Natural killer cell treated with Interleukin-12 subunit alpha and Interleukin-12 subunit beta and Interleukin-15 and Interleukin-18, amount 100 ng/mL, for 72 hours (primary cell): ENCODE data around the gene CCDC102A. TPM values are rescaled to one million over a fixed set of nuclear protein-coding genes. Genes with fewer than 3 reads are reported as not detected.

Experiments used
- ATAC-seq, 2 donors: fragments of 150-1000 bp; cut with Tn5 transposase in 1 of 2; sonication (Bioruptor Pico), chemical (Tn5 transposase) in 1 of 2; 2 replicates each; pipeline ENCODE4 v1.10.0; 2021
- DNase-seq: peaks from one replicate; pipeline ENCODE4 v3.0.0; 2022; ENCODE audit warnings: low spot score
- H3K27ac Mint-ChIP-seq, 2 donors: 1 replicate in 1 of 2; 2 replicates in 1 of 2; pipeline ENCODE4 v1.8.0; 2022; ENCODE audit warnings: mixed read lengths in 2 of 2, mild to moderate bottlenecking in 1 of 2, moderate library complexity in 1 of 2
- H3K27me3 Mint-ChIP-seq, 2 donors: 1 replicate in 1 of 2; 2 replicates in 1 of 2; pipeline ENCODE4 v1.8.0; 2022; ENCODE audit warnings: mixed read lengths in 2 of 2
- H3K36me3 Mint-ChIP-seq: one replicate; pipeline ENCODE4 v1.8.0; 2022; ENCODE audit warnings: mixed read lengths
- H3K4me1 Mint-ChIP-seq, 2 donors: 1 replicate in 1 of 2; 2 replicates in 1 of 2; pipeline ENCODE4 v1.8.0; 2022; ENCODE audit warnings: low read depth in 2 of 2, mixed read lengths in 2 of 2, mild to moderate bottlenecking in 1 of 2
- H3K4me3 Mint-ChIP-seq: one replicate; pipeline ENCODE4 v1.8.0; 2022; ENCODE audit warnings: mixed read lengths
- H3K9me3 Mint-ChIP-seq: 2 replicates; pipeline ENCODE4 v1.8.0; 2022; ENCODE audit warnings: mixed read lengths
- total RNA-seq, 2 donors: library from RNA; stranded (reverse); gene quantifications; one replicate each; pipeline ENCODE4 v1.2.3, GENCODE V29; 2022

CCDC102A gene
- total RNA-seq, 2 donors from 2014 or later, result 13.9 to 21.5 TPM

DNA sequence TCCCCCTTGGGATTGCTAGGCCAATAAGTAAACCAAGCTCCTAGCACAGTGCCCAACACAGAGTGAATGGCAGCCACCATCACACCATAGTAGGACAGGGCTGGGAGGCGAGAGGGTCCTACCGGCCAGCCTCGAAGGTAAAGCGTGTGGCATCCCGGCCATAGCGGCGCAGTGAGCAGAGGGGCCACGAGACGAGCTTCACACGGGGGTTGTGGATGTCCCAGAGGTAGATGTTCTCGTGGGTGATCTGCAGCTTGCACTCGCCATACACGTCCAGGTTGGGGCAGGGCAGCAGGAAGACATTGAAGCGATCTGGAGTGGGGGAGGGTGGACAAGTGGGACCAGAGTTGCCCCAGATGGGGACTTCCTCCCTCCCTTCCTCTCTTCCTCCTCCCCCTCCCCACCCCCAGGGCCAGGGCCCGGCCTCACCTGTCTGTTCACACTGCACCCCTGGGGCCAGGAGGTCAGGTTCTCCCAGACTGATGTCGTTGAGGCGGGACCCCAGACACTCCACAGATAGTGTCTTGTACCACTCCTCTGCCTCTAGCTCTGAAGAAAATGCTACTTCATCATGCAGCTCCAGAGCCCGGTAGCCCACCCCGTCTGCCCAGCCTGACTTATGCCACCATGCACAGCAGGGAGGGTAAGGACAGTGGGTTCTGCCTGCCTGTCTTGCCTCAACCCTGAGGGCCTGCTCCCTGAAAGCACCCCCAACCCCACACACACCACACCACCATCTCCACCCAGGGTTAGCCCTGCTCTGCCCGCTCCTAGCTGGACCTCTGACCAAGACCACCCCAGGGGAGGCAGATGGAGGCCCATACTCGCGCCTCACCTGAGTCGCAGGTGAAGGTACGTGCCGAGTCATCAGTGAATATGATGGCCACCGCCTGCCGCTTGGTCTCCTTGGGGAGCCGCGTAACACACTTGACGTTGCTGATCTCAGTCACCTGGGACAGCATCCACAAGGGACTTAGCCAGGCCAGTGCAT, 61.4 kb downstream of the CCDC102A start:
- Mint-ChIP-seq H3K9me3 (no peaks in the 10 kb centered on the region), H3K36me3 (peaks cover 5% of the 10 kb centered on the region), H3K27ac (peak overlapping the region in 1 of 2 donors; percentile 27), H3K4me1 (peaks cover 8 to 23% of the 10 kb centered on the region in 2 donors), H3K4me3 (peak overlapping the region; percentile 45), H3K27me3 (no peaks in the 10 kb centered on the region)
- ATAC-seq, result peak in 1 of 2 donors; percentile 1
- DNase-seq, result no peak

DNA sequence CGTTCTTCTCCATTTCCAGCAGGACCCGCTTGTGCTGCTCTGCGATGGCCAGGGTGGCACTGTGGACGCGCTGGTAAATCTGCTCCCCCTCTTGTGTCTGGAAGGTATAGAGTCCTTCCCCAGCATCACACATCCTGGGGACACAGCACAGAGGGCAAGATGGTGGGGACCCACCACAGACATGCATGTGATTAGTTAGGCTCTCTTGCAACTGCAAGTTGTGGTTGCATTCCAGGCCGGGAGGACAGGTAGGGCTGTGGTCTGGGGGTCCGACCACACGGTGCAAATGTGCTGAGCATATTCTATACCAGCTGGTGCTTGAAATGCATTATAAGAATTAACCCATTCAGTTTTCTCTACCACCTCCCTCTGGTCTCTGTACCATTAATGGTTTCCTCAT, 62.5 kb downstream of the CCDC102A start:
- Mint-ChIP-seq H3K4me1 (peaks cover 8 to 19% of the 10 kb centered on the region in 2 donors), H3K27me3 (no peaks in the 10 kb centered on the region), H3K27ac (no peak overlapping the region), H3K4me3 (no peak overlapping the region), H3K9me3 (no peaks in the 10 kb centered on the region), H3K36me3 (peaks cover 5% of the 10 kb centered on the region)
- DNase-seq (no peak), ATAC-seq (no peak)

- DNase-seq (no peak), ATAC-seq (no peak)
- Mint-ChIP-seq H3K27ac (no peak overlapping the region), H3K4me1 (peaks cover 8 to 16% of the 10 kb centered on the region in 2 donors), H3K27me3 (no peaks in the 10 kb centered on the region), H3K4me3 (no peak overlapping the region), H3K36me3 (peaks cover 10% of the 10 kb centered on the region), H3K9me3 (no peaks in the 10 kb centered on the region)
Observed at GRCh38 chr16:57473176-57473840, 63.1 kb downstream of the CCDC102A start.

DNA sequence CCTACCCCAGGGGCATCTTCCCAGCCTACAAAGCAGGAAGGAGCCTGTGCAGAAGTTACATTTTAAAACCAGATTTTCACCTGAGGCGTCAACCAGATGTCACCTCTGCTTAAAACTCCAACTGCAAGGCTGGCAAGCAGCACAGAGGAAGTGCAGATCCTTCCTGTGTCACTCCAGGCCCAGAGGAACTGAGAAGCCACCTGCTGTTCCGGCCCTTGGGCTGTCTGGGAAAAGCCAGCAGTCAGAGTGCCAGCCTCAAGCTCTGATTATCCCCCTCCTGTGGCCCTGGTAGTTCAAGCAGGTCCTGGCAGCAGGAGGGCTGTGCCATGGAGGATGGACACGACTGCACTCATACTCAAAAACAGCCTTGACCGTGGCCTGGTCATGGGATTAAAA, 63.7 kb downstream of the CCDC102A start:
- H3K27me3 Mint-ChIP-seq, result no peaks in the 10 kb centered on the region
- no peaks in the 10 kb centered on the region for H3K9me3 Mint-ChIP-seq
- H3K27ac Mint-ChIP-seq, result no peak overlapping the region
- H3K36me3 Mint-ChIP-seq, result peaks cover 15% of the 10 kb centered on the region
- peaks cover 8 to 17% of the 10 kb centered on the region in 2 donors for H3K4me1 Mint-ChIP-seq
- H3K4me3 Mint-ChIP-seq, result no peak overlapping the region
- ATAC-seq (no peak), DNase-seq (no peak)

- Mint-ChIP-seq H3K4me1 (peaks cover 8 to 17% of the 10 kb centered on the region in 2 donors), H3K27me3 (no peaks in the 10 kb centered on the region), H3K36me3 (peaks cover 15% of the 10 kb centered on the region), H3K27ac (peak overlapping the region in 1 of 2 donors; percentile 27), H3K4me3 (no peak overlapping the region), H3K9me3 (no peaks in the 10 kb centered on the region)
- ATAC-seq (no peak), DNase-seq (no peak)
Observed at GRCh38 chr16:57471852-57472664, 64.3 kb downstream of the CCDC102A start.

- peaks cover 3 to 15% of the 10 kb centered on the region in 2 donors for H3K4me1 Mint-ChIP-seq
- H3K27me3 Mint-ChIP-seq, result no peaks in the 10 kb centered on the region
- H3K27ac Mint-ChIP-seq, result no peak overlapping the region
- no peak overlapping the region for H3K4me3 Mint-ChIP-seq
- DNase-seq (no peak), ATAC-seq (no peak)
- H3K9me3 Mint-ChIP-seq, result no peaks in the 10 kb centered on the region
- peaks cover 15% of the 10 kb centered on the region for H3K36me3 Mint-ChIP-seq
Observed at GRCh38 chr16:57471209-57471608, 65.2 kb downstream of the CCDC102A start.

DNA sequence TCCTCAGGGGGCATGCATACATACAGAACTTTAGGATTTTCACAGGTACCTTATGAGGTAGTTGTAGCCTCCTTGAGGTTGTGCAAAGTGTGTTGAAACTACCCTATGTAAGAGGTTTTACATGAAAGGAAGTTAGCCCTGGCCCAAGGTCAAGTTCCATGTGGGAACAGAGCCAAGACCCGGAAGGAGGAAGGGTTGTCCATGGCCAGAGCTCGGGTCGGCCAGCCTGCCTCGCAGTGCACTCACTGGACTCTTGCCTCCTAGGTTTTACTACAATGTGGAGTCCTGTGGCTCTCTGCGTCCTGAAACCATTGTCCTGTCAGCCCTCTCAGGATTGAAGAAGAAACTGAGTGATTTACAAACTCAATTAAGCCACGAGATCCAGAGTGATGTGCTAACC, 65.7 kb downstream of the CCDC102A start:
- ATAC-seq (no peak), DNase-seq (no peak)
- no peak overlapping the region for H3K4me3 Mint-ChIP-seq
- no peaks in the 10 kb centered on the region for H3K9me3 Mint-ChIP-seq
- peaks cover 15% of the 10 kb centered on the region for H3K36me3 Mint-ChIP-seq
- no peaks in the 10 kb centered on the region for H3K27me3 Mint-ChIP-seq
- H3K27ac Mint-ChIP-seq, result no peak overlapping the region
- peaks cover 0 to 15% of the 10 kb centered on the region in 2 donors for H3K4me1 Mint-ChIP-seq

- no peak overlapping the region for H3K27ac Mint-ChIP-seq
- H3K9me3 Mint-ChIP-seq, result no peaks in the 10 kb centered on the region
Observed at GRCh38 chr16:57469917-57470470, 66.4 kb downstream of the CCDC102A start.

GRCh38 chr16:57469046-57469445, 67.3 kb downstream of the CCDC102A start:
- Mint-ChIP-seq H3K9me3 (no peaks in the 10 kb centered on the region), H3K27ac (no peak overlapping the region), H3K36me3 (peaks cover 24% of the 10 kb centered on the region), H3K27me3 (no peaks in the 10 kb centered on the region), H3K4me3 (no peak overlapping the region), H3K4me1 (peaks cover 13 to 21% of the 10 kb centered on the region in 2 donors)
- ATAC-seq (no peak), DNase-seq (no peak)

More at GRCh38 chr16:57469917-57470470, 66.4 kb downstream of the CCDC102A start:
- no peak overlapping the region for H3K4me3 Mint-ChIP-seq
- peaks cover 16% of the 10 kb centered on the region for H3K36me3 Mint-ChIP-seq
- DNase-seq (no peak), ATAC-seq (no peak)
- no peaks in the 10 kb centered on the region for H3K27me3 Mint-ChIP-seq
- peaks cover 4 to 14% of the 10 kb centered on the region in 2 donors for H3K4me1 Mint-ChIP-seq

DNA sequence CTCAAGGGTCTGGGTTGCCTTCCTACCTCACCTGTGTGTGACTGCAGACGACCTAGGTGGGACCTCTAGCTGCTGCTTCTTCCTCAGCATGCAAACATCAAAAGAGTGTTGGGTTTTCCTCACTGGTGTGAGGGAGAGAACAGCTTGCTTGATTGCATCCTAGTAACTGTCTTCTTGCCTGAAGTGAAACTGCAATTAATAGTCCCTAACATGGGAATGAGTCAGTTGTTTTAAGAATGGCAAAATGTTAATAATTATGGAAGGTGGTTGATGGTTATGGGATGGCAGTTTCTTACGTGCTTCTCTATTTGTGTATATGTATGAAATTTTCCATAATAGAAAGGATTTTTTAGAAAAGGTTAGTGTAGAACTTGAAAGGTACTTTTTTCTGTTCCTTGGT, 68.0 kb downstream of the CCDC102A start:
- Mint-ChIP-seq H3K27ac (peak overlapping the region in 1 of 2 donors; percentile 34), H3K27me3 (no peaks in the 10 kb centered on the region), H3K4me3 (no peak overlapping the region), H3K36me3 (peaks cover 26% of the 10 kb centered on the region), H3K9me3 (no peaks in the 10 kb centered on the region), H3K4me1 (peaks cover 19 to 23% of the 10 kb centered on the region in 2 donors)
- DNase-seq (no peak), ATAC-seq (no peak)

DNA sequence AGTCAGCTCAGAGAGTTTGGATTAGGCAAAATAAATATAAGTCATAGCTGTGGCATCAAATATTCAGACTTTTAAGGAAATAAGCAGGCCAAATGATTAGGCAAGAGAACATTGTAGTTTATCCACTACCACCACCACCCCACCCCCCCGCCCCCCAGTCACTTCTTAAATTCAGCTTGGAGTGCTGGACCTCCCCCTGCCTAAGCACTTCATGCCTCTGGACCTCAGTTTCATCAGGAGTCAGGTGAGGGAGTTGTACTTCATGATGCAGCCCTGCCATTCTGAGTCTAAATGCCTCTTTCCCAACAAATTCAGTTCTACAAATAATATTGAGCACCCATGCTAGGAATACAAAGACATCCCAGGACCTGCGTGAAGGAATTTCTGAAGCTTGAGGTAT, 71.8 kb downstream of the CCDC102A start:
- H3K36me3 Mint-ChIP-seq, result peaks cover 33% of the 10 kb centered on the region

DNA sequence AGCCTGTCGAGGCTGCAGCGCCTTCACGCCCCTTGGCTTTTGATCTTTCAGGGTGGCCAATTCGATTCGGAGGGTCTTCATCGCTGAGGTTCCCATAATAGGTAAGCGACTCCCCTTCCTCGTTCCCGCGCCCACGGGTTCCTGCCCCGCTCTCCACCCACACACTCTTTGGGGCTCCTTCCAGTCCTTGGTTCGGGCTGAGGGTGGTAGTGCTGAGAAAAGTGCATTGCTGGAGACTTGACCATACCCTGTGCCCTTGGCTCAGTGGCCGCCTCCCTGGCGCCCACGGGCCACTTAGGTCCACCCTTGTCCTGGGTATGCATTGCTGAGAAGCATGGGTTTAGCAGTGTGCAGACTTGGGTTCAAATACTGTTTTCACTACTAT, 73.4 kb downstream of the CCDC102A start:
- Mint-ChIP-seq H3K4me1 (peaks cover 22 to 30% of the 10 kb centered on the region in 2 donors), H3K36me3 (peaks cover 25% of the 10 kb centered on the region)

More for the DNA sequence above, 71.8 kb downstream of the CCDC102A start:
- H3K27me3 Mint-ChIP-seq, result no peaks in the 10 kb centered on the region
- H3K4me3 Mint-ChIP-seq, result no peak overlapping the region
- H3K27ac Mint-ChIP-seq, result peak overlapping the region in 1 of 2 donors; percentile 8
- ATAC-seq (no peak), DNase-seq (no peak)
- H3K9me3 Mint-ChIP-seq, result no peaks in the 10 kb centered on the region
- H3K4me1 Mint-ChIP-seq, result peaks cover 24 to 30% of the 10 kb centered on the region in 2 donors

More for the DNA sequence above, 73.4 kb downstream of the CCDC102A start:
- no peak for DNase-seq
- peak overlapping the region; percentile 91 to 95 for H3K27ac Mint-ChIP-seq
- peak overlapping the region; percentile 95 for H3K4me3 Mint-ChIP-seq
- peak; percentile 4 to 50 for ATAC-seq
- H3K9me3 Mint-ChIP-seq, result no peaks in the 10 kb centered on the region
- no peaks in the 10 kb centered on the region for H3K27me3 Mint-ChIP-seq
